GM06990 (cell line): ENCODE data around the gene ZNF625.
"Not testable (repeated sequence)": the region's sequence is repeated elsewhere in the genome, so short reads cannot be mapped to it uniquely, and the experiment has no call there.

Experiments
- DNase-seq: peaks from one replicate; pipeline ENCODE4 v3.0.0-alpha.2; 2011; ENCODE audit not compliant: insufficient read length; ENCODE audit errors: extremely low read depth
- H3K27me3 ChIP-seq: replicated peaks from 2 replicates; pipeline ENCODE4 v1.6.0; 2011; ENCODE audit warnings: low read length; ENCODE audit not compliant: control insufficient read depth, insufficient read depth
- H3K36me3 ChIP-seq: 2 replicates; pipeline ENCODE4 v1.5.1; 2011; ENCODE audit warnings: low read length; ENCODE audit not compliant: control insufficient read depth, insufficient read depth
- H3K4me3 ChIP-seq: replicated peaks from 2 replicates; pipeline ENCODE4 v1.5.1; 2011; ENCODE audit warnings: low read depth, mild to moderate bottlenecking, control low read depth, low read length
- CTCF ChIP-seq: IDR thresholded peaks from 2 replicates; pipeline ENCODE4 v1.5.1; 2011; ENCODE audit warnings: low read length, control low read depth, mild to moderate bottlenecking, inconsistent platforms; ENCODE audit not compliant: insufficient read depth, poor library complexity, severe bottlenecking

Gene ZNF625

GRCh38 chr19:12111943-12112637 is 44.4 kb downstream of the ZNF625 start:
- DNase-seq, result no peak
- H3K36me3 ChIP-seq, result no peaks in the 10 kb centered on the region
- no peak for TF ChIP-seq CTCF
- no peak overlapping the region for H3K4me3 ChIP-seq
- H3K27me3 ChIP-seq, result no peaks in the 10 kb centered on the region

GRCh38 chr19:12111176-12111575 is 45.4 kb downstream of the ZNF625 start:
- DNase-seq, result no peak
- no peak overlapping the region for H3K4me3 ChIP-seq

GRCh38 chr19:12103909-12104308 is 52.6 kb downstream of the ZNF625 start:
- DNase-seq, H3K4me3 ChIP-seq, H3K27me3 ChIP-seq, H3K36me3 ChIP-seq: not testable (repeated sequence)

More at GRCh38 chr19:12111176-12111575, 45.4 kb downstream of the ZNF625 start:
- no peaks in the 10 kb centered on the region for H3K27me3 ChIP-seq
- H3K36me3 ChIP-seq, result no peaks in the 10 kb centered on the region
- TF ChIP-seq CTCF, result no peak

GRCh38 chr19:12098040-12098439 is 58.5 kb downstream of the ZNF625 start:
- Histone ChIP-seq H3K4me3 (no peak overlapping the region), H3K36me3 (no peaks in the 10 kb centered on the region), H3K27me3 (no peaks in the 10 kb centered on the region)
- no peak for TF ChIP-seq CTCF
- no peak for DNase-seq

GRCh38 chr19:12095111-12095790 is 61.3 kb downstream of the ZNF625 start:
- Histone ChIP-seq H3K4me3 (no peak overlapping the region), H3K27me3 (no peaks in the 10 kb centered on the region), H3K36me3 (no peaks in the 10 kb centered on the region)
- TF ChIP-seq CTCF, result no peak
- DNase-seq, result no peak
